NOMO-1 treated with dmso at 0.1 percent for 144 hours (cell line): ENCODE measurements around the gene FNDC11.
A peak's percentile ranks its signal among the peaks of the same experiment; 100 is the strongest.

Source experiments
- DNase-seq: peaks from one replicate; lab custom pipeline; 2025; ENCODE audit not compliant: unreplicated experiment; lab: John Stamatoyannopoulos, UW

FNDC11 gene

GRCh38 chr20:63539092-63539430 lies 14.9 kb upstream of the FNDC11 start:
- no peak for DNase-seq

GRCh38 chr20:63539441-63540370 lies 14.3 kb upstream of the FNDC11 start:
- no peak for DNase-seq

- no peak for DNase-seq
These were observed 13.4 kb upstream of the FNDC11 start for GRCh38 chr20:63540417-63541186.

- no peak for DNase-seq
These were observed 12.6 kb upstream of the FNDC11 start for GRCh38 chr20:63541371-63541770.

- DNase-seq = peak; percentile 35
These were observed 11.9 kb upstream of the FNDC11 start for GRCh38 chr20:63542031-63542559.

GRCh38 chr20:63542696-63543095 lies 11.3 kb upstream of the FNDC11 start:
- DNase-seq = no peak

DNA sequence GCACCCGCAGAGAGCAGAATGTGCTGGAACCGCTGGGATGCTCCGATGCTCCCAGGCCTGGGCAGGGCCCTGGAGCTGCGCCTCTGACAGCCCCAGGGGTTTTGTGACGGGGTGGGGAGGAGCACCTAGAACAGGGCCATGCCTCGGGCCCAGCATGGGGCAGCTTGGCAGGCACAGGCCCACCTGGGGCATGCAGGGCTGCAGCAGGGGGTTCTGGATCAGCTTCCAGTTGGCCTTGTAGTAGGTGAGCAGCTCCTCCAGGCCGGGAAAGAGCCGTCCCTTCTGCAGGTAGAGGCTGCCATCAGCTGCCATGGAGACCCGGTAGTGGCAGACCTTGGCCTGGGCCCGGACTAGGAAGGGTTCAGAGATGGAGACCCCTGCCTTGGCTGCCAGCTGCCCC lies 10.8 kb upstream of the FNDC11 start:
- no peak for DNase-seq

- no peak for DNase-seq
These were observed 10.2 kb upstream of the FNDC11 start for GRCh38 chr20:63543733-63544132.

DNA sequence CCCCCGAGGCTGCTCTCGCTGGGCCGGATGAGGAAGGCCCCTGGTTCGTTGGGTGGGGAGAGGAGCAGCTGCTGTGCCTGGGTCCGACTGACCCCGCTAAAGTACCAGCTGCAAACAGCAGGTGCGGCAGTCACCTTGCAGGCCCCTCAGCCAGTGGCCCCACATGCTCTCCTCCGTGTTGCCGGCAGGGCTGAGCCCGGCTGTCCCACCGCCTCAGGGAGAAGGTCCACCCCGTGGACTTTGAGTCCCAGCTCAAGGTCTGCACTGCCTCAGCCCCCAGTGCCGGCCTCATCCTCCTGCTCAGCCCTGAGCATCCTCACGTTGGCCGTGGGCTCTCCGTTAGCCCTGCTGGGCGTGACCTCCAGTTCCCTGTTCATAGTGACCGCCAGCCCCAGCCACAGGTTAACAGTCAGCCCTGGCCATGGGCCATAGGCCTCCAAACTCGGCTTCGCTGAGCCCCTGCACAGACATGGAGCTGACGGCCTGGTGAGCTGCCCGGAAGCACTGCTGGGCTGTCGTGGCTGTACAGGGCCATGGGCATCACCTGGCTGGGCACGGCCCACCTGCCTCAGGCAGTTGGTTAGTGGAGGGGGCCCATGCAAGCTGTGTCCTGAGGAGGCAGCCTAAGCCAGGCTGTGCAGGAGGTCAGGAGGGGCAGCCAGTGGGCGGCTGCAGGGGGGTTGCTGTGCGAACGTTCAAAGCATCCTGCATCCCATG lies 9.6 kb upstream of the FNDC11 start:
- no peak for DNase-seq

- no peak for DNase-seq
These were observed 8.9 kb upstream of the FNDC11 start for GRCh38 chr20:63544958-63545516.

GRCh38 chr20:63545814-63546213 lies 8.1 kb upstream of the FNDC11 start:
- no peak for DNase-seq

DNA sequence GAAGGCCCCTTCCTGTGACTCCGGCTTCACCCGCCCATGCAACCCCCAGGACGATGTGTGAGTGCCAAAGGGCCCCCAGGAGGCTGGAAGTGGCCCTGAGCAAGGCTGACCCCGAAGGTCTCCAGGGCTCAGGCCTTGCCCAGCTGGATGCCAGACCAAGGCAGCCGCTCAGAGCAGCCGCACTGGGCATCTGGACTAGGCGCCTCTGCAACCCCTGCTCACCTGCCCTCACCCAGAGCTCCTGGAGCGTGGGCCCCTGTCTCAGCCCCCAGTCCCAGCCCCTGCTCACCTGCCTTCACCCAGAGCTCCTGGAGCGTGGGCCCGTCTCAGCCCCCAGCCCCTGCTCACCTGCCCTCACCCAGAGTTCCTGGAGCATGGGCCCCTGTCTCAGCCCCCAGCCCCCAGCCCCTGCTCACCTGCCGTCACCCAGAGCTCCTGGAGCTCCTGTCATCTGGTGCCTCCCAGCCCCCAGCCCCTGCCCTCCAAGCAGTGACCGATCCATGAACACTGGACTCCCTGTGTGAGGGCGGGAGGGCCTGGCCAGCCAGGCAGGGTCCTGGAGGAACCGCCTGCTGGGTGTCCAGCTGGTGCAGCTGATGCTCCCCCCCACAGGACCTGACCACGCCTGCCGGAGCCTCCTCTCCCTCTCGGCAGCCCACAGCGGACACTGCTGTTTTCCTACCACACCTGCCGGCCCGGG lies 7.6 kb upstream of the FNDC11 start:
- no peak for DNase-seq

- DNase-seq = no peak
These were observed 6.8 kb upstream of the FNDC11 start for GRCh38 chr20:63546956-63547724.

DNA sequence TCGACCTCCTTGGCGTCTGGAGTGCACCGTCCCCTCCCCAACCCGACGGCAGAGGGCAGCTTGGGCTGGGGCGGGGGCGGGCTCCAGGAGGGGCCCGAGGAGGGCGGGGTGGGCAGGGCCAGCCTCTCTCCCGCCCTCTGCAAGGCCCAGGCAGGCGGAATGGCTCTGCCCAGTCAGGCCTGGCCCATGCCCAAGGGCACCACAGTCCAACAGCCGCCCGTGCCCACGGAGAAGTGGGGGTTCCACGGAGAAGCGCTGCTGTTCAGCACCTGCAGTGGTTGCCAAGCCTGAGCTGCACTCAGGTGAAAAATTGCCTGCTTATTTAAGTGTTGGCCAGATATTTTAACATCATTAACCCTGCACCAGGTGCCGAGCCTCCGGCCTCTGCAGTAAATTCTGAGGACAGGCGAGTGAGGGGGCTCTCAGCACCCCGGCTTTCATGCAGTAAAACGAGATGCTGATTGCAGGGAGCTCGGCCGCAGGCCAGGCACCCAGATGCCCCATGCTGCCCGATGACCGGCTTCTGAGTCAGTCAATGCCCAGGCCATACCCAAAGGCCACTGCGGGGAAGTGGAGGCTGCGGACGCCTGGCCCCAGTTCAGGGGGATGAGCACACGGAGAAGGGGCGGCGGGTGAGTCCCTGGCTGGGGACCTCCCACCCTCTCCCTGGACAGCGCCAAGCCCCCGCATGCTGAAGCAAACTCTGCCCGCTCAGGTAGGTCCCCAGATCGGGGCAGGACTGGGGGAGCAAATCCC lies 6.1 kb upstream of the FNDC11 start, which contains the start of gene SRMS:
TSS of gene SRMS (minus strand) at position 25 of the 756 bp plus-strand sequence. CDS start 286 bp downstream, outside the sequence.
- DNase-seq = no peak

DNA sequence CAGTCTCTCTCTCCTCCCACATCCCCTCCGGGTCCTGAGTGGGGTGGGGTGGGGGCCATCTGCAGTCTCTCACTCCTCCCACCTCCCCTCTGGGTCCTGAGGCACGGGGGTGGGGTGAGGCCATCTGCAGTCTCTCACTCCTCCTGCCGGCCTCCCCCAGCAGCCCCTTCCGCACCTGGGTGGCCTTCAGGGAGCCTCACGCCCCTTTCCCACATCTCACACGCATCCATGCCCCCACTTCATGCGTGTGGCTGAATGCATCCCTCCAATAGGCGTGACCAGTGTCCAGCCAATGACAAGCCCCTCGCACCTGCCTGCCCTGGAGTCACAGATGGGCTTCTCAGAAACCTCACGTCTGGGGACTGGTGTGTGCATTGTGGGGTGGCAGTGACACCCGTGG lies 5.4 kb upstream of the FNDC11 start:
- no peak for DNase-seq

GRCh38 chr20:63549019-63549418 lies 4.9 kb upstream of the FNDC11 start:
- no peak for DNase-seq

- no peak for DNase-seq
These were observed 4.2 kb upstream of the FNDC11 start for GRCh38 chr20:63549679-63550282.

DNA sequence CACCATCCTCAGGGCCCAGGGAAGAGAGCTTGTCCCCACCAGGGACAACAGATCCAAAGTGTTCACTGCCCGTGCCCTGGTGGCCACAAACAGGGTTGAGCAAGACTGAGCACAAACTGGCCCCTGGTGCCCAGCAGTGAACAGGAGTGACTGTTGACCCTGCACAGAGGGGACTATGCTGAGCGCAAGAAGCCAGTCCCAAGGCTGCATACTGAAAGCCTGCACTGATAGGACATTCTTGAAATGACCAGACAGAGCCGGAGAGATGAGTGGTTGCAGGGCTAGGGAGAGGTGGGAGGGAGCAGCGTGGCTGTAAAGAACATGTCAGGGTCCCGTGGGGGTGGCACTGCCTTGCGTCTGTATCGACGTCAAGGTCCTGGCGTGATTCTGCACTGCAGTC lies 2.9 kb upstream of the FNDC11 start:
- no peak for DNase-seq
